HG03095 (cell line): ENCODE data around the gene APOBEC4.

ENCODE experiments used
- ATAC-seq: cut with Tn5 transposase; IDR thresholded peaks from one replicate; pipeline ENCODE4 v1.9.1; 2021; ENCODE audit warnings: moderate library complexity; ENCODE audit not compliant: unreplicated experiment

APOBEC4 gene

GRCh38 chr1:183607322-183607980 lies 45.7 kb downstream of the APOBEC4 start:
- peak; percentile 28 for ATAC-seq

GRCh38 chr1:183605904-183606303 lies 47.2 kb downstream of the APOBEC4 start:
- no peak for ATAC-seq

GRCh38 chr1:183604815-183605214 lies 48.3 kb downstream of the APOBEC4 start:
- ATAC-seq, result peak; percentile 29

GRCh38 chr1:183604038-183604808 lies 48.9 kb downstream of the APOBEC4 start:
- ATAC-seq, result peak; percentile 40

- ATAC-seq, result no peak
Observed at GRCh38 chr1:183602510-183602909, 50.6 kb downstream of the APOBEC4 start.

- no peak for ATAC-seq
Observed at GRCh38 chr1:183600634-183601033, 52.5 kb downstream of the APOBEC4 start.

- no peak for ATAC-seq
Observed at GRCh38 chr1:183600136-183600535, 53.0 kb downstream of the APOBEC4 start.

- peak; percentile 68 for ATAC-seq
Observed at GRCh38 chr1:183598386-183598785, 54.7 kb downstream of the APOBEC4 start.

- ATAC-seq, result no peak
Observed at GRCh38 chr1:183597656-183598347, 55.3 kb downstream of the APOBEC4 start.

GRCh38 chr1:183596500-183596899 lies 56.6 kb downstream of the APOBEC4 start:
- no peak for ATAC-seq
